HG03066 (cell line): ENCODE results near the gene KLF9.
"Not testable (repeated sequence)": the region's sequence is repeated elsewhere in the genome, so short reads cannot be mapped to it uniquely, and the experiment has no call there.

ENCODE experiments used
- ATAC-seq: cut with Tn5 transposase; IDR thresholded peaks from one replicate; pipeline ENCODE4 v1.9.1; 2021; ENCODE audit warnings: low read depth; ENCODE audit not compliant: unreplicated experiment

KLF9 gene

DNA sequence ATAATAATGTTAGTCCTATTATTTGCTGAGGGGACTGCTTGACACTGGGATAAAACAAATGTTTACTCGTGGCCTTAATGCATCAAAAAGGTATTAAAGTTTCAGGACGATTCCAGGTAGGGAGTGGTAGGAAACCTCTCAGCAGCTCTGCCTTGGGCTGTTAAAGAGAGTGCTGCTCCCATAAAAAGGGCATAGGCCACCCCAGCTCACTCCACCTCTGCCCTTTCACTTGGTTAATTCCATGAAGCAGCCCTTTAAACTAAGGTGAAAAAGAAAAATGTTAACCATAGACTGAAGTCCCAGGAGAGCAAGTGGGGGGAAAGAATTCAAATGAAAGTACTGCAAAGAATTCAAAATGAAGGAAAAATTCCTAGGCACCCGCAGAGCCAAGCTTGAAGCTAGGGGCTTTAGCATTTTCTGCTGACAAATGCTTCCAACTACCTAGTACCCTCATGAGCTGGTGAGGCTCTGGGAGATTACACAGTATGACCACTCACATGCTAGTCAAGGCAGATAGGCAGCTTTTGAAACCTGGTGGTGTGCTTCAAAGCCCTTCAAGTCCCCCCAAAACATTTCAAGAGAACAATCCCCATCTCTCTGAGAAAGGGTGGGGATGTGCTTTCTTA is 8.5 kb downstream of the KLF9 start:
- ATAC-seq = peak; percentile 15

DNA sequence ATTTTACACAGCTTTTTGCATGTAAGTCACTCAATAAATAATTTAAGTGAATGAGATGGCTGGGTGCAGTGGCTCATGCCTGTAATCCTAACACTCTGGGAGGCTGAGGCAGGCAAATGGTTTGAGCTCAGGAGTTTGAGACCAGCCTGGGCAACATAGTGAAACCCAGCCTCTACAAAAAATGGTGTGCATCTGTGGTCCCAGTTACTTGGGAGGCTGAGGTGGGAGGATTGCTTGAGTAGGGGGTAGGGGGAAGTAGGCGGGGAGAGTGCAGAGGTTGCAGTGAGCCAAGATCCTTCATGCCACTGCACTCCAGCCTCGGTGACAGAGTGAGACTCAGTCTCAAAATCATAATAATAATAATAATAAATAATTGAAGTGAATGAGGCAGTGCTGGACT is 10.2 kb downstream of the KLF9 start:
- ATAC-seq = no peak

DNA sequence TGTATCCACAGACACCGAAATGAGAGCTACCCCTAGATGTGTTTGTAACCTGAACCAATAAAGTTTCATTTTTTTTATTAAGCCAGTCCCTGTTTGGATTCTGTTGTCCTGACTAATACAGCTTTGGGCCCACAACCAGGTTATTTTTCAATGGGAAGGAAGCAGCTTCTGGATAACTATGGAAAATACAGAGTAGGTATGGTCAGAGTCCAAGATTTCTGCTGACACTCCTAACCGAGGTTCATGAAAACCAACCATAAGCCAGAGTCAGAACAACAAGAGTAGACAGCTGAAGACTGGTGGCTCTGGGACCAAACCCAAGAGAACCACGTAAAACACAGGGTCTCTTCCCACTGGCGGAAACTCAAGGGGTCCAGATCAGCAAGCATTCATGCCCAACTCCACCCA is 10.8 kb downstream of the KLF9 start:
- no peak for ATAC-seq

DNA sequence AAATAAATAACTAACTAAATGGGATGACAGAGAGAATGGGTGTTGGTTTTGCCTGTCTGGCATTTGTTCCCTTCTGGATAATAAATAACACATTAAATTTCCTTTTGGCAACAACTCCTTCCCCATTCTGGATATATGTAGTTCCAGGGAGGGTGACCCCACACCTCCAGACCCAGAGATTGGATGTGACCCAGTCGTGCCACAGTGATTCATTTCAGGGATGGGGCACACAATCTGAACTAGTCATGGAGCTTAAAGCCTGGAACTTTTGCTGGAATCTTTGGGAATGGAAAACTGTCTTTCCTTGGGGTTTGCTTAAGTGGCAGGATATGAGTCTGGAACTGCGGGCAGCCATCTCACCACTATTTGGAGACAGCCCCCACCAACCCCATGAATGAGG is 11.3 kb downstream of the KLF9 start:
- ATAC-seq = no peak

DNA sequence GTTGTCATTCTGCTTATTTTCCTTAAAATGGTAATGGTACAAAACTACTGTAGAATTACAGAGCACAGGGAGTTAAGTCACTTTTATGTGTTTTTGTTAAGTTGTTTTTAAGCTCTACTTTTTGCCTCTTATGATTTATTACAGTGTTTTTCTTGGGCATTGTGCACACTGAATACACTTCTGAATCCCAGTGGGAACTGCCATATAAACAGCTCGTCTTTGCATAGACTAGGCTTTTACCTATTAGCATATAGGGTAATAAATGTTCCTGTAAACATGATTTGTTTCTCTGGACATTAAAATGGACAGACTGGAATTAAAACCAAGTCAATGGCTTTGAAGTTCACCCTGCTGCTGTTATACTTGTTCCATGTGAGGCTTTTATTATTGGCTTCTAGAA is 12.2 kb downstream of the KLF9 start:
- no peak for ATAC-seq

DNA sequence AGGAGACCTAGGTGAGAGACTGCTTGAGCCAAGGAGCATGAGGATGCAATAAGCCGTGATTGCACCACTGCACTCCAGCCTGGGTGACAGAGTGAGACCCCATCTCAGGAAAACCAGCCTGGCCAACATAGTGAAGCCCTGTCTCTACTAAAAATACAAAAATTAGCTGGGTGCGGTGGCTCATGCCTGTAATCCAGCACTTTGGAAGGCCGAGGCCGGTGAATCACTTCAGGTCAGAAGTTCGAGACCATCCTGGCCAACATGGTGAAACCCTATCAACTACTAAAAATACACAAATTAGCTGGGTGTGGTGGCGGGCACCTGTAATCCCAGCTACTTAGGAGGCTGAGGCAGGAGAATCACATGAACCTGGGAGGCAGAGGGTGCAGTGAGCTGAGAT is 13.2 kb downstream of the KLF9 start:
- not testable (repeated sequence) for ATAC-seq

DNA sequence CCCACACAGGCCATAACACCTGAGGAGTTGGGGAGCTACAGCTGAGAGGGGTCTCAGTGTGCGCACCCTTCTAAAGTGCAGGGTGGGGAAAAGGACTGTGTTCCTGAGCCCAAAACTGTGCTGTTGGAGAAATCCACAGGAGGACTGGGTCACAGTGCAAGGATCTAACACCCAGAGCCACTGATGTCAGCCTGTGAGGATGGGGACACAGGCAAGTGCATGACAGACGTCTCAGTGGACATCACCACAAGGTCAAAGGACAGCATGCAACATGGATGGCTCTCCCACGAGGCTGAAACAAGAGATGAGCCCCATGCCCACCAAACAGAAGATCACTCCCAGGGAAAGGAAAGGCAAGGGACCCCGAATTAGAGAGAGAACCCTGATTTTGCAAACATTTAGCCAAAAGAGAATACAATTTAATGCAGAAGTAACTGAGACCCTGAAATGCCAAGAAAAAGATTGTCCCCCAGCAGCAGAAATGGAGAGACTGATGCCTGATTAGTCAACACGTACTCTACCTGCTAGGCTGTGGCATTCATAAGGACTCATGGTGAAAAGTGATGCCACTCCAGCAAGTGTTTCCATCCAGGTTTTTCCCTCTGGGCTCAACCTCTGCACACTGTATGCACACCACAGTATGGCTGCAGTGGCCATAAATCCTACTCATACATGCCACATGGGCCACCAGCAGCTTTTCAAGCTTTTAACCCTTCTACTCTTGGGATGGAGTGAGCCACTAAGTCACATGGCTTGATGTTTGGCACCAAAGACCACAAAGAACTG is 14.2 kb downstream of the KLF9 start:
- ATAC-seq = no peak

DNA sequence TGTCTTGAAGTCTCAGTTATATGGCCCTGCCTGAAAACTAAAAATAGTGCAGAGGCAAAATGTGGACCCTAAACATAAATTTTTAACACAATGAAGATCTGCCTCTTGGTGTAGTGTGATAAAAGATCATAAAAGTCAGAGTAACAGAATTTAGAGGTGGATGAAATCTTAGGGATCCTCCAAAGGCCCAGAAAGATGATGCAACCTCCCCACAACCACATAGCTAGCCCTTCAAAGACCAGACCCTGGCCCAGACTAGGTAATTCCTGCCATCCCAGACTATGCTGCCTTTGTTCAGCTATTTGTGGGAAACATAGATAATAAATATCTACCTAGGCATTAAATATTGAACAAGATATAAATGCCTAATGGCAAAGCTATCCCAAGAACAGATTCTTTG is 15.3 kb downstream of the KLF9 start:
- ATAC-seq = no peak

DNA sequence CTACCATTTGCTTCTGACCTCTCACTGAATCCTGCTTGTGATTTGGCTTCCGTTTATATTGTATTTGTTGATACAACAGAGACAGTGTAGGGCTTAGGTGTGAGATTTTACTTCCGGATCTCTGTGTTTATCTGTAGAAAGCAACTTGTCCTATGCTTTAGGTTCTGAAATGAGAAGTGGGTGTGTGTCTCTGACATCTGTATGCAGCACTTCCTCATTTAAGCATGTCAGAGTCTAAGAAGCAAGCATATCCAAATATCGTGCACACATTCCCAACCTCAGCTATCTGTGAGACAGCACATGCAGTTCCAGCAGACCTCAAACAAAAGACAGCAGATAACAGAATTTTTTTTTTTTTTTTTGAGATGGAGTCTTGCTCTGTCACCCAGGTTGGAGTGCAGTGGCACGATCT is 16.3 kb downstream of the KLF9 start:
- peak; percentile 100 for ATAC-seq

DNA sequence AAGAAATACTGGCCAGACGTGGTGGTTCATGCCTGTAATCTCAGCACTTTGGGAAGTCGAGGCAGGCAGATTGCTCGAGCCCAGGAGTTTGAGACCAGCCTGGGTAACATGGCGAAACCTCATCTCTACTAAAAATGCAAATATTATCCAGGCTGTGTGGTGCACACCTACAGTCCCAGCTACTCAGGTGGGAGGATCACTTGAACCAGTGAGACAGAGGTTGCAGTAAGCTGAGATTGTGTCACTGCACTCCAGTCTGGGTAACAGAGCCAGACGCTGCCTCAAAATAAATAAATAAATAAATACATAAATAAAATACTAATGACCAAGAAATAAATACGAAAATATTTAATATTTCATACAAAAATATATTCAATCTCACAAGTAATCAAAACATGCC is 18.8 kb downstream of the KLF9 start:
- no peak for ATAC-seq

DNA sequence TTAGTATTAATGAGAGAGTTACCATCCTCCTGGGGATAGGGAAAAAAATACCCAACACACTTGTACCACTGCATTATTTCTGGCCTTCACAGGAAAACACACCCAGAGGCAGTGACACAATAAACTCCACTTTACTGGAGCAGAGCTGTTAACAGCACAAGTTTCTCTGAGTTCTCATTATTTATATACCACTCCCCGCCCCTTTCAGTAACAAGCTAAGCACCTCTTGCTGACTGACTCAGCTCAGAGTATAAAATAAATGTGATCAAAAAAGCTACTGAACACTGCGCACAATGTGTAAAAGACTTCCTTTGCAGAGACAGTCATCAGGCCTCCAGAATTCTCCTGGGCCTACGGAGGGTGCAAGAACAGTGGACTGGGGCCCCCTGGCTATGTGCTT is 21.6 kb downstream of the KLF9 start:
- no peak for ATAC-seq

DNA sequence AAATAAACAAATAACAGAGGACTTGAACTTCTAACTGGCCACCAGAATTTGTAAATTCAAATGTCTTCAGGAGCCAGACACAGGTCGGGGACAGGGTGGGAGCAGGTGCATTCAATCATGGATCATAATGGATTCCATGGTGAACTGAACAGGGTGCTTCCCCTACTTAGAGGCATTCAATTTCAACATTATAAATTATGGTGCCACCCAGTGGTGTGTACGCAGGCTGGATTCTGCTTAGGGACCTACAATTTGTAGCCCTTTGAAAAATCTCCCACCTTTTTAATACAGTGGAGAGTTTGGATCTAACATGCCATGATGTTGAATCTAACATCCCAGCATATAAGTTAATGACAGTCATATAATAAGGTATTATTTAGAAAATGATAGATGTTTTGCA is 22.3 kb downstream of the KLF9 start:
- ATAC-seq = no peak

DNA sequence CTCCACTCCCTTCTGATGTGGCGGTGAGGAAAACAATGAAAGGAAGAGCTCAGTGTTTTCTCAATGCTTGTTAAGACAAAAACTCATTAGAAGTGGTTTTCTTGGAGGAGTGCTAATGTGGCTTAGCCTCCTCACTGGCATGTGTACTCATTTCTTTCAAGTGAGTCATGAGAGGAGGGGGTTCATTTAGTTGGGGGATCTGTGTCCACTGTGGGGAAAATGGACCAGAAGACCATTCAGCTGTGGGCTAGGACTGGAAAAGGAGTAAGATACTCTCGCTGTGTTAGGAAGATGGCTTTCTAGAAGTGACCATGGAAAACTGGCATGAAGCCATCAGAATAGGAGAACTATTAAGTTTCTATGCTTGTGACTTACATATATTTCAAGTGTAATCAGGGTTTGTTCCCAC is 23.5 kb downstream of the KLF9 start:
- no peak for ATAC-seq

DNA sequence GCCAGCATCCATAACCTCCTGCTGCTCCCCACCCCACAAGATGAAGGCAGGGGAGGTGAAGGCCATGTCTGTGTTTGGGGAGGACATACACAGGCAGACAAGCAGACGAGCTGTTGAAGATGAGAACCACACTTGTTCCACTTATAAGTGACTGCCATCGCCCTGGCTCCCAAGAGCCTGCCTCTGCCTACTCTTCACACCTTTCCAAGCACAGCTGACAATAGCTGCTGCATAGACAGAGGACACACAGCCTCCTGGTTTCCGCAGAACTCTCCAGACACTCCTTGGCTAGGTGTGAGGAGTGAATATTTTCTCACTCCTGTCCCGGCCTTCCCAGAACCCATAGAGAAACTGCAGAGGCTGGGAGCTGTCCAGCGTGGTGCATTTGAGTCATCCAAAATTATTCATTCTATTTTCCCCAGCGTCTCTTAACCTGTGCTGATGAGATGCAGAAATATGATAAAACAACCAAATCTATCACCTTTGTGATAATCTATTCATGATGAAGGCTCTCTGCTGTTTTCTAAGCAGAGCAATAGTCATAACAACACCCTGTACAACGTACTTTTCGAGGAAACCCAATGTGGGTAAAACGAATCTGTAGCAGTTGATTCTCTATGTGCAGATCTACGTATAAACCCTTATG is 24.7 kb downstream of the KLF9 start:
- ATAC-seq = no peak

DNA sequence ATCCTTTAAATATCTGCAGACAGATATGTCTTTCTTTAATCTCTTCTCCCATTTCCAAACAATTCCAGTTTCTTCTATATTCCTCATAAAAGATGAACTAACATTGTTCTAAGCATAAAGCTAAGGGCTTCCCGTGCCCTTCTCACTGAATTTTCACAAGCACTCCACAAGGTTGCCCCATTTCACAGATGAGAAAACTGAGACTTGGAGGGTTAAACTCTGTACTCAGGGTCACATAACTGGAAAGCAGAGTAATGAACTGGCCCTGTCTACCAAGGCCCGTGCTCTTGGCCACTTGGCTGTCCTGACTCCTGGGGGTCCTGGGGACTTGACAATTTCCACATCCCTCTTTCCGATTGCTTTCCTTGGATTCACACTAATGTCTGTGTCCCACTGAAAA is 25.3 kb downstream of the KLF9 start:
- ATAC-seq = no peak

DNA sequence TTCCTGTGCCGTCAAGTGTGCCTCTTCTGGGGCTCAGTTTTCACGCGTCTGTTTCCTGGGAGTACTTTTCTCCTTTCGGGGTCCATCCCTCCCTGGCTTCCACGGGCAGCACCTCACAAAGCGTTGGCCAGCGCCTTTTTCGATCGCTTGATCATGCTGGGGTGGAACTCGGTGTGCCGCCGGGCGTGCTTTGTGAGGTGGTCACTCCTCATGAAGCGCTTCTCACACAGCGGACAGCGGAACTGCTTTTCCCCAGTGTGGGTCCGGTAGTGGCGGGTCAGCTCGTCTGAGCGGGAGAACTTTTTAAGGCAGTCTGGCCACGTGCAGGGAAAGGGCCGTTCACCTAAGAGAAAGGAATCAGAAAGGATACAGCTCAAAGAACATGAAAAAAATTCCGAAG is 26.8 kb downstream of the KLF9 start:
- ATAC-seq = no peak

DNA sequence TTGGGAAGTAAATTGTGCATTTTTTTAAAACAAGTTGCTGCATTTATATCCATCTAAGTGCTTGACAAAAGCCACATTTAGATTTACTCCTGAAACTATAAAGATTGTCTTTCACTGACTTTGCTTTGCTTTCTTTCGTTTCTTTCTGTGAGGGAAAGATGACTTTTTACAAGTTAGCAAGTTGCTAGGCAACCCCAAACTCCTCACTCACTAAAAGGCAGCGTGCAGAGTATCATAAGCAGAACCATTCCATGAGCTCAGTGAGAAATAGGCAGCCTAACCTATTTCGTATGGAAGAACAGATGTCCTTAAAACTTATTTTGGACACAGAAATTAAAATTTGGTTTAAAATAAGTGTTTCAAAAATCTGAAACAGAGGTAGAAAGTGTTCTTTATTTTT is 29.0 kb downstream of the KLF9 start:
- no peak for ATAC-seq

DNA sequence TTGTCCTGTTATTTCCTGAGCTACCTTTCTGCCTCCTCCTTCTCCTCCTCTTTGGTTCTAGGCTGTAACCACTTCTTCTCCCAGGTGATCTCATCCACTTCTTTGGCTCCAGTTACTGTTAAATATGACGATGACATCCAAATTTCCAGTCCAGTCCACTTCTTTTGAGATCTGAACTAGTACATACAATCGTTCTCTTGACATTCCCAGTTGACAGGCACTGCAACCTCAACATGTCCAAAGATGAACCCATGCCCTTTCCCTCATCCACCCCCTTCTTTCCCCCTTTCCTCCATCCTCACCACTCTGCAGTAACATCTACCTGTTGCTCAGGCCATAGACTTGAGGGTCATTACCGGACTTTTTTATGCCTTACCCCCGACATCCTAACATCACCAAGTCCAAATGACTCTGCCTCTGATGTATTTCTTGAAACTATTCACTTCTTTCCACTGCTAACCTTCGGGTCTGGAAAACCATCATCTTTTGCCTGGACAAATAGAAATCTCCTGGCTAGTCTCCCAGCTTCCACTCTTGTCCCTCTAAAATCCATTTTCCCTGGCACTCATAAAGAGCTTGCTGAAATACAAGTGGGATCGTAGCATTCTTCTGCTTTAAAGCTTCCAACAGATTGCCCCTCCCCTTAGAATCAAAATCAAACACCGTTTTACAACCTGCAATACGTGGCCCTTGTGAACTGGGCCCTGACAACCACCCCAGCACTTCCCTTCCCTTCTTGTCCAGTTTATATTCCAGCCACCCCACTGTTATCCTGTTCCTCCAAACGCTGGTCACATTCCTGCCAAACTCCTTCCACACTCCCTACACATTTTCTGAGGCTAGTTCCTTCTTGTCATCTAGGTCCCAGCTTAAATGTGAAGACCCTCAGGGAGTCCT is 31.5 kb downstream of the KLF9 start:
- ATAC-seq = no peak

DNA sequence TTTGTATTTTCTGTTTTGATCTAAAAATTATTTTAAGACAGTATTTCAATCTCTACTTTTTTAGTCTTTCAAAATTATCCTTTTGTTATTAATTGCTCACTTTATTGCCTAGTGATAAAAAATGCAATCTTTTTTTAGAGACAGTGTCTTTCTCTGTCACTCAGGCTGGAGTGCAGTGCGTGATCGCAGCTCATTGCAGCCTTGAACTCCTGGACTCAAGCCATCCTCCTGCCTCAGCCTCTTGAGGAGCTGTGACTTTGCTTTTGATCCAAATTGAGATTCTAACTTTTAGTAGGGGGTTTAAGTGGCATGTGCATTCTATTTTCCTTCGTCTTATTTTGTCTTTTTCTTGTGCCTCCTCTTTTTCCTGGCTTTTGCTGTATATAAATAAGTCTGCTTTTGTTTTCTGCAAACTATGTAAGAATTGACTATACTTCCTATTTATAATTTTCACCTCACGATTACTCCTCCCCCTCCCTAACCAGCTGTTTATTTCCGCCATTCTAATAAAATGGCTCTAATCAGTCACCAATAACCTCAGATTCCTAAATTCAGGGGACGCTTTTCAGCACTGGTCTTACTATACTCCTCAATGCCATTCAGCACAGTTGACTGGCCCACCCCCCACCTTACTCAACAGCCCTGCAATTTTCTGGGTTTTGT is 32.3 kb downstream of the KLF9 start:
- no peak for ATAC-seq

DNA sequence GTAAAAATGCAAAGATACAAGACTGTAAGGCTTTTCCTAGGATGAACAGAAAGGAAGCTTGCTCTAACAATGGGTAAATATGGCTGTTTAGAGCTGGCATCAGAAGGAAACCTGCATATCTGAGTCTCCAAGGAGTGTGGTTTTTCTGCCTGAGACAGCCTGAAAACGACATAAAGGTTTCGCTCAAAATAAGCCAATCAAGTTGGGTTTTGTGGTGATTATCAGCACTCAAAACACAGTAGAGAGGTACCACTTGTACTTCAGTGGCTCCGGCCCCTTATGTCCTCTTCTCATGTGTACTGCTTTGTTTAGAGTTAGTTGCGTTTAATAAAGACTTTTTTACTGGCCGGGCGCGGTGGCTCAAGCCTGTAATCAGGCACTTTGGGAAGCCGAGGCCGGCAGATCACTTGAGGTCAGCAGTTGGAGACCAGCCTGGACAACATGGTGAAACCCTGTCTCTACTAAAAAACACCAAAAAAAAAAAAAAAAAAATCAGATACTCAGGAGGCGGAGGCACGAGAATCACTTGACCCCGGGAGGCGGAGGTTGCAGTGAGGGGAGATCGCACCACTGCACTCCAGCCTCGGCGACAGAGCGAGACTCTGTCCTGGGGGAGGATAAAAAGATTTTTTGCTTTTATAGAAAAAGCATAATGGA is 39.4 kb downstream of the KLF9 start:
- ATAC-seq = no peak
